ENCODE data around the gene RAB33B. TPM values are rescaled to one million over a fixed set of nuclear protein-coding genes. Genes with fewer than 3 reads are reported as not detected.
A peak's percentile ranks its signal among the peaks of the same experiment; 100 is the strongest.

RAB33B gene
- total and polyA plus RNA-seq, 2 of the 8 experiments (the other 6 are each of a cell fraction or from before 2014, with no cell fraction given): 4.2 to 8.7 TPM

DNA sequence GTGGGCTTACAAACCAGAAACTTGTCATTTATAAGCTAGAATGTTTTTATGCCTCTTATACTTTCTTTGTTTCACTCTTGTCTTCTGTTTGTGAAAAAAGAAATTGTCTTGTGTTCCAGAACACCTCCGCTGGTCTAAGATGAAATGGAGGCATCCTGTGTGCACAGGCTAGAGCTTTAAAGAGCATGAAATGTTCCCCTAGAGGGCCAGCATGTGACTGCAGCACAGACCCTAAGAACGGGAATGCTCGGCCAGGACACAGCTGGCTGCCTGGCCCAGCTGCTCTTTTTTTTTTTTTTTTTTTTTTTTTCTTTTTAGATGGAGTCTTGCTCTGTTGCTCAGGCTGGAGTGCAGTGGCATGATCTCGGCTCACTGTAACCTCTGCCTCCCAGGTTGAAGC lies 68.5 kb downstream of the RAB33B start:
- TF ChIP-seq RNF2 (IDR thresholded peaks at IDR 0.05; ENCODE audit: borderline replicate concordance, low read depth, low read length, missing control alignments, poor library complexity, severe bottlenecking) (no peak), CTCF (IDR thresholded peaks at IDR 0.05; ENCODE audit: control extremely low read depth in 1 of 3, insufficient read depth in 1 of 3, low read depth in 1 of 3, low read length in 3 of 3) (peak; percentile 11 to 37 (median 28); a peak in 3 of 4 replicates), RAD21 (IDR thresholded peaks at IDR 0.05 in 1 of 2, conservative IDR thresholded peaks at IDR 0.05 in 1 of 2; ENCODE audit: low read depth in 2 of 2, low read length in 2 of 2) (peak in 1 of 2 experiments; percentile 20; a peak in 1 of 4 replicates)
- ChIA-PET POLR2A (ENCODE audit: partially characterized antibody) (interaction anchor here (0.9 to 1.1 kb wide), 2 partner anchors 17 to 220 kb away, joined by 4 to 5 read pairs; partner anchors contain the start of gene NDUFC1), CTCF (ENCODE audit: partially characterized antibody) (interaction anchor here (0.7 to 4.4 kb wide), 27 partner anchors 8 to 120 kb away, joined by 3 to 40 read pairs (median 4); no protein-coding TSS in a partner anchor)
- H3K79me2 ChIP-seq (ENCODE audit: control insufficient read depth in 1 of 2, insufficient read depth in 2 of 2, low read length in 2 of 2): no peaks in the 10 kb centered on the region
- H3K9ac ChIP-seq (replicated peaks in 1 of 4; ENCODE audit: extremely low read depth in 1 of 4, low read depth in 3 of 4, low read length in 3 of 4): no peak overlapping the region
- H3K56ac ChIP-seq (replicated peaks; ENCODE audit: insufficient read length, low read depth, low read length): no peak overlapping the region
- no peak overlapping the region for H2BK120ac ChIP-seq (replicated peaks; ENCODE audit: low read depth, low read length)
- no peaks in the 10 kb centered on the region for H3K27me3 ChIP-seq (replicated peaks in 1 of 4; ENCODE audit: control insufficient read depth in 3 of 4, extremely low read depth in 1 of 4, insufficient read depth in 3 of 4, low read length in 3 of 4)
- H3K23ac ChIP-seq (ENCODE audit: insufficient read length): no peak overlapping the region
- H3K18ac ChIP-seq (ENCODE audit: extremely low read depth, low read length): no peak overlapping the region
- no peak overlapping the region for H2BK5ac ChIP-seq (ENCODE audit: low read depth, low read length)
- H3K23me2 ChIP-seq (ENCODE audit: low read depth, low read length): no peaks in the 10 kb centered on the region
- H3K14ac ChIP-seq (ENCODE audit: insufficient read length): no peak overlapping the region
- H3K27ac ChIP-seq (ENCODE audit: low read depth, low read length): no peak overlapping the region
- H3K4me3 ChIP-seq (ENCODE audit: extremely low read depth in 1 of 4, insufficient read depth in 2 of 4, low read depth in 3 of 4, low read length in 4 of 4): no peak overlapping the region
- H3K4ac ChIP-seq (replicated peaks; ENCODE audit: insufficient read length, low read depth, low read length): no peak overlapping the region
- H3K9me3 ChIP-seq (ENCODE audit: insufficient read depth in 2 of 2, low read depth in 1 of 2, low read length in 1 of 2): no peaks in the 10 kb centered on the region
- H2BK15ac ChIP-seq (ENCODE audit: low read length): no peak overlapping the region
- no peak overlapping the region for H4K8ac ChIP-seq (ENCODE audit: extremely low read depth, insufficient read depth, low read length)
- no peak overlapping the region for H2BK20ac ChIP-seq (ENCODE audit: low read length)
- H4K91ac ChIP-seq (replicated peaks; ENCODE audit: insufficient read length, low read length): no peak overlapping the region
- no peaks in the 10 kb centered on the region for H3K36me3 ChIP-seq (ENCODE audit: control insufficient read depth in 2 of 4, insufficient read depth in 4 of 4, low read length in 3 of 4)
- no peaks in the 10 kb centered on the region for H3K79me1 ChIP-seq (ENCODE audit: low read depth, low read length)
- DNase-seq (ENCODE audit: low read depth in 1 of 2, low spot score in 2 of 2) (no peak), FAIRE-seq (no peak)
- no peak overlapping the region for H2BK12ac ChIP-seq (ENCODE audit: low read depth, low read length)
- H4K5ac ChIP-seq (ENCODE audit: insufficient read length, low read depth, low read length): no peak overlapping the region
- no peak overlapping the region for H2AK5ac ChIP-seq (ENCODE audit: low read depth, low read length)
- H2AFZ ChIP-seq (ENCODE audit: low read length): no peak overlapping the region
- no peaks in the 10 kb centered on the region for H3K4me1 ChIP-seq (replicated peaks in 1 of 4; ENCODE audit: control insufficient read depth in 3 of 4, insufficient read depth in 4 of 4, low read length in 3 of 4)
- no peak overlapping the region for H3K4me2 ChIP-seq (ENCODE audit: insufficient read depth in 1 of 2, low read depth in 2 of 2, low read length in 2 of 2)
- 91% methylated on average over 4 of the region's 4 CpGs; no CpG with 5 or more reads in 1 of the 2 experiments for WGBS, 2 experiments (ENCODE audit: extremely low coverage in 1 of 2, insufficient coverage in 1 of 2, insufficient read length in 1 of 2, insufficient replicate concordance in 2 of 2, low coverage in 1 of 2, low lambda C conversion rate in 2 of 2, missing lambda C conversion rate in 1 of 2)
- no peaks in the 10 kb centered on the region for H4K20me1 ChIP-seq (replicated peaks in 1 of 2; ENCODE audit: control insufficient read depth in 1 of 2, insufficient read depth in 2 of 2, low read length in 2 of 2)
